ENCODE data around the gene CCDC80. TPM values are rescaled to one million over a fixed set of nuclear protein-coding genes. Genes with fewer than 3 reads are reported as not detected.

The CCDC80 gene
- total RNA-seq, 3 donors from 2014 or later, result 5.9 to 58.7 (median 53.2) TPM

DNA sequence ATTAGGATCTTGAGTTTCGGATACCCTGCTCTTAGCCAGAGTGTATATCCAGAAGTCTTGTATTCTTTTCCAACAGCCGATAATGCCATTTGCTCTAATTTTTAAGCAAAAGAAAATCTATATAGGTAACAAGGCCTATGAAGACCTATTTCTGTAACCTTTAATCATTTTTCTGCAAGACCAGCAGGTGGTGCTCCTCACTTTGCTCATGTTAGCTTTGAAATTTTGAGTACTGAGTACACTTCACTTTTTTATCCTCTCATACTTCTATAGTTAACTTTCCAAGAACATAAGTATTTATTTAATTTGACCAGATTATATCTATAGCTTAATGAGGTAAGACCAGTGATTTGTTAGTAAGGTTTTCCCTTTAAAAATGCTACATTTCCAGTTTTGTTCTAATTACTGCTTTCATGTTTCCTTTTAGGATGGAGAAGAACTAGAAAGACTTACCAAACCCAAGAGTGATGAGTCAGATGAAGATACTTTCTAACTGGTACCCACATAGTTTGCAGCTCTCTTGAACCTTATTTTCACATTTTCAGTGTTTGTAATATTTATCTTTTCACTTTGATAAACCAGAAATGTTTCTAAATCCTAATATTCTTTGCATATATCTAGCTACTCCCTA is 58.6 kb downstream of the CCDC80 start:
- Histone ChIP-seq H3K4me1 (ENCODE audit: low read depth) (no peaks in the 10 kb centered on the region), H3K9me3 (no peaks in the 10 kb centered on the region), H3K36me3 (ENCODE audit: low read depth) (no peaks in the 10 kb centered on the region), H3K4me3 (no peak overlapping the region)
- ATAC-seq, result no peak
- DNase-seq, result no peak
- intact Hi-C loops (cut with DNase I, micrococcal nuclease), result no loop called here
- TF ChIP-seq, protein P1, sequence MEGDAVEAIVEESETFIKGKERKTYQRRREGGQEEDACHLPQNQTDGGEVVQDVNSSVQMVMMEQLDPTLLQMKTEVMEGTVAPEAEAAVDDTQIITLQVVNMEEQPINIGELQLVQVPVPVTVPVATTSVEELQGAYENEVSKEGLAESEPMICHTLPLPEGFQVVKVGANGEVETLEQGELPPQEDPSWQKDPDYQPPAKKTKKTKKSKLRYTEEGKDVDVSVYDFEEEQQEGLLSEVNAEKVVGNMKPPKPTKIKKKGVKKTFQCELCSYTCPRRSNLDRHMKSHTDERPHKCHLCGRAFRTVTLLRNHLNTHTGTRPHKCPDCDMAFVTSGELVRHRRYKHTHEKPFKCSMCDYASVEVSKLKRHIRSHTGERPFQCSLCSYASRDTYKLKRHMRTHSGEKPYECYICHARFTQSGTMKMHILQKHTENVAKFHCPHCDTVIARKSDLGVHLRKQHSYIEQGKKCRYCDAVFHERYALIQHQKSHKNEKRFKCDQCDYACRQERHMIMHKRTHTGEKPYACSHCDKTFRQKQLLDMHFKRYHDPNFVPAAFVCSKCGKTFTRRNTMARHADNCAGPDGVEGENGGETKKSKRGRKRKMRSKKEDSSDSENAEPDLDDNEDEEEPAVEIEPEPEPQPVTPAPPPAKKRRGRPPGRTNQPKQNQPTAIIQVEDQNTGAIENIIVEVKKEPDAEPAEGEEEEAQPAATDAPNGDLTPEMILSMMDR (IDR thresholded peaks at IDR 0.05), result no peak

DNA sequence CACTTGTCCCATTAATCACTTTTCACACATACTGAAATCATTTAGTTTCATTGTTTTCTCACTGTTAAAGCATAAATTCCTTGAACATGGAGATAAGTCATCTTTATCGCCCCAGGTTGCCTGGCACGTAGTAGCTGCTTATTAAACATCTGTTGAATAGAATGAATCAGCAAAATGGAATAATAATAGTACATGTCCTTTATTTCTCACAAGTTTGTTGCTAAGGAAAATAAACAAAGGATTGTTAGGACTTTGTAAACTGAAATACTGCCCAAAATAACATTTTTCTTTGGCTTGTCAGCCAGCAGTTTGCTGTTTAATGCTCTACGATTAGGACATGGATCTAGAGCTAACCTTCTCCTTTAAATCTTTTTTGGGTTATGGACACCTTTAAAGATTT is 61.2 kb downstream of the CCDC80 start:
- Histone ChIP-seq H3K4me1 (ENCODE audit: low read depth) (no peaks in the 10 kb centered on the region), H3K4me3 (no peak overlapping the region), H3K9me3 (no peaks in the 10 kb centered on the region), H3K36me3 (ENCODE audit: low read depth) (no peaks in the 10 kb centered on the region)
- intact Hi-C loops (cut with DNase I, micrococcal nuclease), result no loop called here
- ATAC-seq, result no peak
- no peak for DNase-seq
- TF ChIP-seq, protein P1 (IDR thresholded peaks at IDR 0.05), result no peak

DNA sequence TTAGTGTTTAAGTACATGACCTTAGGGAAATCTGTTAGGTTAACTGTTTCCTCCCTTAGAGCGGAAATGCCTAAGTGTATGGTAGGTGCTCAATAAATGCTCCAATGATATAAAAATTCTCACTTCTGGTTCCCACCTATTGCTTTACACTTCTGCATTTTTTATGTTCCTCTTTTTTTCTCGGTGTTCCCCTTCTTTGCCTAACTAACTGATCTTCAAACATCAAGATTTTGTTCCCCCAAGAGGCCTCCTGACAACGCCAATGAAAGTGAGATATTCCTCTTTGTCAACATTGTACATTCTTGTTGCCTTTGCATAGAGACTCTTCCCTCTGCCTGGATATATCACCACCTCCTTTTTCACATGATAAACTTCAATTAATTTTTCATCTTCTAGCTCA is 61.7 kb downstream of the CCDC80 start:
- H3K4me3 ChIP-seq, result no peak overlapping the region
- H3K4me1 ChIP-seq (ENCODE audit: low read depth), result no peaks in the 10 kb centered on the region
- no peaks in the 10 kb centered on the region for H3K36me3 ChIP-seq (ENCODE audit: low read depth)
- intact Hi-C loops (cut with DNase I, micrococcal nuclease), result no loop called here
- TF ChIP-seq, protein P1 (IDR thresholded peaks at IDR 0.05), result no peak
- ATAC-seq (no peak), DNase-seq (no peak)
- no peaks in the 10 kb centered on the region for H3K9me3 ChIP-seq

DNA sequence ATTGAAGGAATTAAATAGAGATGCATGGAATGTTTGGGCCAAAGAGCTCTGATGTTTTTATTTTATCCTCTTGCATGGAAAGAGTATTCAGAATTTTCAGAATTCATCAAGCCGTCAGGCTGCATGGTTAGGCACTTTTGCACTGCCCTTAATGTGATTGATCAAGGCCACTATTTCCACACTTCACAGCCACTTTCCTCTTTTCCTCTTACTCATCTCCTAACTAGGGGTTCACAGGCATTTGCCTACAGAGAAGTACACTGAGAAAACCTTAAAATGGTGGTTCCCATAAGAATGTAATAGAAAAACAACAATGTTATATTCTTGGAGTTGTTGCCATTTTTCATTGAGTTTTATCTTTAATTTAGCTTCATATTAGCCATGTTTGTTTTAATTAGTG is 68.2 kb downstream of the CCDC80 start:
- TF ChIP-seq, protein P1 (IDR thresholded peaks at IDR 0.05), result no peak
- intact Hi-C loops (cut with DNase I, micrococcal nuclease), result no loop called here
- H3K36me3 ChIP-seq (ENCODE audit: low read depth), result no peaks in the 10 kb centered on the region

DNA sequence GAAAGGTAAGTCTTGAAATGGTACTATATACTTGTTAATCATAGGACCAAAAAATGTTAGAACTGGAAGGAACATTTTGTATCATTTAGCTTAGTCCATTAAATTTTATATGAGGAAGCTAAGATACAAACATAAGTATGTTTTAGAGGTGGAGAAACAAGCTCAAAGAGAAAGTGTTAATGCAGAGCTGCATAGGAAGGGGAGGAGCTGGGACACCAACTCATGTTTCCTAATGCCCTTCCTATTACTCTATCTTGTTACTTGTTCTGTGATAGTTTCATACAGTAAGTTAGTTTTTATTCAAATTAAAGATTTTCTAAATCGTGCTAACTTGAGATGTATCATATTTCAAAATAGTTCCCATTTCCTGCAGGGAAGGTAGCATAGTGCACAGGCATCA is 71.7 kb downstream of the CCDC80 start:
- H3K4me1 ChIP-seq (ENCODE audit: low read depth), result no peaks in the 10 kb centered on the region
- no peaks in the 10 kb centered on the region for H3K9me3 ChIP-seq
- no peak overlapping the region for H3K4me3 ChIP-seq
- TF ChIP-seq, protein P1 (IDR thresholded peaks at IDR 0.05), result no peak
- ATAC-seq (no peak), DNase-seq (no peak)
- intact Hi-C loops (cut with DNase I, micrococcal nuclease), result no loop called here
- H3K36me3 ChIP-seq (ENCODE audit: low read depth), result no peaks in the 10 kb centered on the region

More for the DNA sequence above, 68.2 kb downstream of the CCDC80 start:
- ATAC-seq (no peak), DNase-seq (no peak)
- Histone ChIP-seq H3K9me3 (no peaks in the 10 kb centered on the region), H3K4me3 (no peak overlapping the region), H3K4me1 (ENCODE audit: low read depth) (no peaks in the 10 kb centered on the region)

DNA sequence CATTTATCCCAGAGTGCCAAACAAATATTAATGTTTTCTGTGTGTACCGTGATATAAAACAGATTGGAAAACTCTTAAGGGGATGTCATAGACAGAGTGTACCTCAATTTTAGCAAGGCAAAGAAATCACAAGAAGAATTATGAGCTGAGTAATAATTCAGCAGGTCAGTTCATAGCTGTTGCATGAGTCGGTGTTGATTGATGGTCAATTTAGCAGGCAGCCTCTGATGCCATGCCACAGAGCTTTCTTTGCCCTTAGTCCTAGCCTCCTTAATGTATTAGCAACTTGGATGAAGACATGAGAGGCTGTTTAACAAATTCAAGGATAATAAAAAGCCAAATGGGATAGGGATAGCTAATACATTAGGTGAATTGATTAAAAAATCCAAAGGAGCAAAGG is 72.3 kb downstream of the CCDC80 start:
- TF ChIP-seq, protein P1 (IDR thresholded peaks at IDR 0.05), result no peak
- DNase-seq (no peak), ATAC-seq (no peak)
- Histone ChIP-seq H3K9me3 (no peaks in the 10 kb centered on the region), H3K4me3 (no peak overlapping the region), H3K36me3 (ENCODE audit: low read depth) (no peaks in the 10 kb centered on the region), H3K4me1 (ENCODE audit: low read depth) (peaks cover under 1% of the 10 kb centered on the region)
- intact Hi-C loops (cut with DNase I, micrococcal nuclease), result no loop called here
